Stimulated activated CD8-positive, alpha-beta memory T cell treated with anti-CD3 and anti-CD28 coated beads, Interleukin-7, amount 100 ng/mL, for 48 hours (primary cell): ENCODE results near the gene PLEKHF1.
A peak's percentile ranks its signal among the peaks of the same experiment; 100 is the strongest.
"Not testable (repeated sequence)": the region's sequence is repeated elsewhere in the genome, so short reads cannot be mapped to it uniquely, and the experiment has no call there.

Experiments used
- DNase-seq, 2 donors: peaks; one replicate each; pipeline ENCODE4 v3.0.0-alpha.2; 2020; ENCODE audit warnings: low read depth in 1 of 2; ENCODE audit errors: extremely low read depth in 1 of 2

The PLEKHF1 gene

DNA sequence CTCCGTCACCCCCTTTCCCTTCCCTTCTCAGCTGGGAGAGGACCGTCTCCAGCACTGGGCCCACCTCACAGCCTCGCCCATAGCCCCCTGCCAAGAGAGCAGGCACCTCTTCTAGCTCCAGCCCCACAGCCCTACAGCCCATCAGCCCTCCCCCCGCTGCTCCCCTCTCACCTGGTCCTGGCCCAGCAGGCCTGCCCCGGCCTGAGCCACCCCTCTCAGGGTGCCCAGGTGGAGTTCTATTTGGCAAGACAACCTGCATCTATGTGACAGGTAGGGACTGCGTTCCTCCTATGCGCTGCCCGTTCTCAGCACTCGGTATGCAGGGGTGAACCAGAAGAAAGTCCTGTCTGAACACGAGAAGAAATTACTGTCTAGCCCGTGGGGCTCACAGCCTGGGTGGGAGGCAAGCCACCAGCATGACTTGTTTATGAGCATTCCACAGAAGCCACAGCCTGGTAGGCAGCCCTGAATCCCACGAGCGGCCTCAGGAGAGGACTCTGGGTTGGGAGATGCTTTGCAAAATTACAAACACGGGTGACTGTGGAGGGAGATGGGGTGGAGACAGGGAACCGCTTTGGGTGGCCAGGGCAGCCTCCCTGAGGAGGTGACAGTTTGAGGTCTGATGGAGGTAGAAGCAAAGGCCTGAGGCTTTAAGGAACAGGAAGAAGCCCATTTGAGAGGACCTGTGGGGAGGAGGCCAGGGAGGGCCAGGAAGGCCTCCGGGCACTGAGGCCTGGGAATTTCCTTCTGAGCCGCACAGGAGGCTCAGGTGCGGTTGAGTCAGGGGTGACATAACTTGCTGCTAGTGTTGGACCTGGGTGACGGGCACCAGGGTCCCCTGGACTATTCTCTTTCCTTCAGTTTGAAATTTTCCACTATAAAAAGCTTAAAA, 1.2 kb upstream of the PLEKHF1 start:
- DNase-seq = no peak

DNA sequence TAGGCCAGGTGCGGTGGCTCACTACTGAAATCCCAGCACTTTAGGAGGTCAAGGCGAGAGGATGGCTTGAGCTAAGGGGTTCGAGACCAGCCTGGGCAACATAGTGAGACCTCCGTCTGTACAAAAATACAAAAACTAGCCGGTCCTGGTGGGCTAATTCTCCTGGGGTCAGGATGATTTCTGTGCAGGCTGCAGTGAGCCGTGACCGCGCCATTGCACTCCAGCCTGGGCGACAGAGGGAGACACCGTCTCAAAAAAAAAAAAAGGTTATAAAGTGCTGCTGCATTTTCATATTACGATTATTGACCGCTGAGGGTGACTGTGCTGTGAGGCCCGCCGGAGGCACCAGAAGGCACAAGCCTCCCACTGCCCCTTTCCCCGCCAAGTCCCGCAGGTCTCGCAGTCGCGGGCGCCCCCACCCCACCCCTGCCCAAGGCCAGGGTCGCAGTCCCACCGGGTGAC, 477 bp upstream of the PLEKHF1 start:
- DNase-seq = no peak

DNA sequence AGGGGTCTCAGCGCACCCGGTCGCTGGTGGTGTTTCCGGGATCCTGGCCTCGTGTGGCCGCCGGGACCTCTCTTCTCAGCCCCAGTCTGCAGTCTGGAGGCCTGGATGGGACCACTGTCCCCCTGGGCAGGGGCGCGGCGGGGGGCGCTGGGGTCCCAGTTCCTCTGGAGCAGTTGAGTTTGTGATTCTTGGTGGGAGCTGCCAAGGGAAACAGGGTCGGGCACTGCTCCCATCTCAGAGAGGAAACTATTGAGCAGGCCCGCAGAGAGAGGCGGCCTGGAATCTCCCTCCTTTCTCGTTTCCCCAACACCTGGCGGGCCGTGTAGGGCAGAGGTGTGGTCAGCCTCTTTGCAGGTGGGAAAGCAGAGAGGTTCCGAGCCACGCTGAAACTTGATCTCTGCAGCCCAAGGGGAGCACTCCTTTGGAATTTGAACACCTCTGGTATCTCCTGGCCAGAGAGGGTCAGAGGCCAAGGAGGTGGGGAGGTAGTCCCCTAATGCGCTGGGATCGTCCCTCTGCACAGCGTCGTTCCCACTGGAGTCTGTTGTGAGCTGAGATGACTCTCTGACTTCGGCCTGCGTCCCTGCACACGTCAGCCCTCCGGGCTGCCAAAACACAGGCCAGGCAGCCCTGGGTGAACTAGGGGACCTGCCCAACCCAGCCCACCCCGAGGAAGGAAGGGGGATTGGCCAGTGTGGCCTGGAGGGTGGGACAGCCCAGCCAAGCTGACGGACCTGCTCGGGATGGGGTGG, 741 bp downstream of the PLEKHF1 start:
- DNase-seq = no peak

DNA sequence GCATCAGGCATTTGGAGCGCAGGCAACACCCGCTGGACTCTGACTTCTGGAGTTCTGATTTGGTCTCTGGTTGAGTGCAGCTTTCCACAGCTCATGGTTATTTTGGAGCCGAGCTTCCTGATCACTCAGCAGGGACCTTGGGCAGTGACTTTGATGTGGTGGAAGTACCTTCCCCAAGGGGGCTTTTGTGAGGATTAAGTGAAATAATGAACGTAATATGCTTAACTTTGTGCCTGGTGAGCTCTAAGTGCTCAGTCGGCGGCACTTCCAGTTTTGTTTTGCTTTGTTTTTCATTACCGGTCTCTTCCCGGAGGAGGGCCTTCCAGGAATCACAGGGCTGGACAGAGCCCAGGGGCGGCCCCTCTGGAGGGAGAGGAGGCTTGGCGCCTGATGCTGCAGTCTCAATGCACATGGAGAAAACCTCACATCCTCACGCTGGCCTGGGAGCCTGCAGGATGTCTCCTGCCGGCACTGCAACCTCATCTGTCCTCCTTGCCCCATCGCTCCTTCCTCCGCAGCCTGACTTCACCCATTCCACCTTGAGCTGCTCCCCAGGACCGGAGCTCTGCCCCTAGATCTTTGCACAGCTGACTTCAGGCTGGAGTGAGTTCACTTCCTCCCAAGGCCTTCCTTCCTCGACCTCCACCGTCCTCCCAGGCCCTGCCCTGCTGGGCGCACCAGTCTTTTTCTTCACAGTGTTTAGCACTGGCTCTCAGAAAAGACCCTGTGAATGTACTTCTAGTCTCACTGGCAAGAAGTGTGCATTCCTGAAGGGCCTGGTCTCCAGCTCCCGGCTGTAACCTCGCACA, 1.5 kb downstream of the PLEKHF1 start:
- no peak for DNase-seq

DNA sequence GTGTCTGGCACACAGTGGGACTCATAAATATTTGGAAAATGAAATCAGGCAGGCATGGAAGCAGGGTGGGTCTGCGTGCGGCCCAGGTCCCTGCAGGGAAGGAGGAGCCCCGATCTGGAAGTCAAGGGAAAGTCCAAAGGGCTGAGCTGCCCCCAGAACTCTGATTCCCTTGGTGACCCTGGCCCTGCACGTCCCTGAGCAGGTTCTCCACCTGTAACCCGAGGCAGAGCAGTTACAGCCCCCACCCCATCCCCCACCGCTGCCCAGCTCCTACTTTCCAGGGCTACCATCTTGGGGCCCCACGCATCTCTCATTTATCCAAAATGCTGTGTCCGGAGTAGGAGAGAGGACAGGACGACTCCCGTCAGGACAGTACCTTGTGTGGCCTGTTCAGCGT, 2.1 kb downstream of the PLEKHF1 start:
- DNase-seq = no peak

DNA sequence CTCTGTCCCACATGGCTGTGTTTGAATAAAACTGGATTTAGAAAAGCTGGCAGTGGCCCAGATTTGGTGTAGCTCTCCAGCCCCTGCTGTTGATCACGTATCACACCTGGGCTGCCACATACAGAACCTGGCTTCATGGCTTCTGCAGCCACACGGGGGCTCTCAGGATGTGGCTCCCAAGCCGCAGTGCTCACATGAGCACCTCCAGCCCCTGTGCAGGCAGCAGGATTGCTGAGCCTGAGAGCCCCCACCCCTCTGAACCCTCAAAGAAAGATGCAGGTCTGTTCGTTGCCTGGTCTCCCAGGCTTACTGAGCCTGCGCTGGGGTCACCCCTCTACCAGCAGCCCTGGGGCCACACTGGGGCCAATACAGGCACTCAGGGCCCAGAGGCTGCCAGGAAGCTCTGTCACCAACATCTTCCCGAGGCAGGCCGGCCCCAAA, 2.7 kb downstream of the PLEKHF1 start:
- no peak for DNase-seq

DNA sequence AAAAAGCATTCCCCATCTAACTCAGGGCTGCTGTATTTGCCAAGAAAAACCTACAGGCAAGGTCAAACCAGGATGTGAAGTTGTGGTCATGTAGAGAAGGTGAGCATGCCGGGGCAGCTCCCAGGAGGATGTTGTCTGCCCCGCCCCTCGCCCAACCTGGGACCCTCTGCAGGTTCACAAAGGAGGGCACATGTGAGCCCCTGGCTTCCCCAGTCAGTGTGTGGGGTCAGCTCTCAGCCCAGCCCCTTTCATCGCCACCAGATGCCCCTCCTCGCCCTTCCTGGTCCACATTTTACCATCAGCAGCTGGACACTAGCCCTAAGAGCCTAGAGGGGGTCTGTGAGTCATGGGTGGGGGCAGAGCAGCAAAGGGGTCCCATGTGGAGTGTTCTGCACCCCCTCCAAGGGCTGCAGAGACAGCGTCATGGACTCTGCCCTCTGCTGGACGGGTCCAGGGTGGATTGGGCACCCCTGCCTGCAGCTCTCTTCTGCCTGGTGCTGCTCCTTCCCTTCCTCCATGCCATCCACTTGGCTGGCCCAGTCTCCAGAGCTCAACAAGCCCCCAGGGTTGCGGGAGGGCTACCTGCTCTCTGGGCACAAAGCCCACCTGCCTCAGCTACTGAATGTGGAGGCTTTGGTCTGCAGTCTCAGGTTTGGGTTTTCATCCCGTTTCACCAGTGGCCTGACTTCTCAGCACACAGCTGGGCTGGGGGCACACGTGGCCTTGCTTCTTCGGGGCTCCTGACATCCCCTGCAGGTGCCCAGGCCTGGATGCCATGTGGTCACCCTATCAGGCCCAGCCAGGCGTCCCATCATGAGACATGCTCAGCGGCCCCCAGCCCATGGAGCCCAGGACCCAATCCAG, 3.7 kb downstream of the PLEKHF1 start:
- no peak for DNase-seq

DNA sequence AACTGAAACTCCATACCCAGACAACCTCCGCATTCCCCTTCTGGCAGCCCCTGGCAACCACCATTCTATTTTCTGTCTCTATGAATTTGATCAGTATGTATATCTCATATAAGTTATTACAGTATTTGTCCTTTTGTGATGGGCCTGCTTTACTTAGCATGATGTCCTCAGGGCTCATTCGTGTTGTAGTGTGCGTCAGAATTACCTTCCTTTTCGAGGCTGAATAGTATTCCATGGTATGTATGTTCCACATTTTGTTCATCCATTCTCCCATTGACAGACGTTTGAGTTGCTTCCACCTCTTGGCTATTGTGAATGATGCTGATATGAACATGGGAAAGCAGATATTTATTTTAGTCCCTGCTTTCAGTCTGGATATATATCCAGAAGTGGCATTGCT, 5.0 kb downstream of the PLEKHF1 start:
- no peak for DNase-seq

DNA sequence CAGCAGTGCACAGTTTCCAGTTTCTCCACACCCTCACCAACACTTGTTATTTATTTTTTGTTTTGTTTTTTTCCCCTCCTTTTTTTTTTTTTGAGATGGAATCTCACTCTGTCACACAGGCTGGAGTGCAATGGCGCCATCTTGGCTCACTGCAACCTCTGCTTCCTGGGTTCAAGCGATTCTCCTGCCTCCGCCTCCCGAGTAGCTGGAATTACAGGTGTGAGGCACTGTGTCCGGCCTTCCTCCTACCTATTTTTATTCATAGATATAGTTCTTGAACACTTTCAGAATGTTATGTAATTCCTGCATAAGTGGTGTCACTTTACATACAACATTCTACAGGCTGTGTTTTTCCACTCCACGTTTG, 5.7 kb downstream of the PLEKHF1 start:
- DNase-seq = not testable (repeated sequence)

DNA sequence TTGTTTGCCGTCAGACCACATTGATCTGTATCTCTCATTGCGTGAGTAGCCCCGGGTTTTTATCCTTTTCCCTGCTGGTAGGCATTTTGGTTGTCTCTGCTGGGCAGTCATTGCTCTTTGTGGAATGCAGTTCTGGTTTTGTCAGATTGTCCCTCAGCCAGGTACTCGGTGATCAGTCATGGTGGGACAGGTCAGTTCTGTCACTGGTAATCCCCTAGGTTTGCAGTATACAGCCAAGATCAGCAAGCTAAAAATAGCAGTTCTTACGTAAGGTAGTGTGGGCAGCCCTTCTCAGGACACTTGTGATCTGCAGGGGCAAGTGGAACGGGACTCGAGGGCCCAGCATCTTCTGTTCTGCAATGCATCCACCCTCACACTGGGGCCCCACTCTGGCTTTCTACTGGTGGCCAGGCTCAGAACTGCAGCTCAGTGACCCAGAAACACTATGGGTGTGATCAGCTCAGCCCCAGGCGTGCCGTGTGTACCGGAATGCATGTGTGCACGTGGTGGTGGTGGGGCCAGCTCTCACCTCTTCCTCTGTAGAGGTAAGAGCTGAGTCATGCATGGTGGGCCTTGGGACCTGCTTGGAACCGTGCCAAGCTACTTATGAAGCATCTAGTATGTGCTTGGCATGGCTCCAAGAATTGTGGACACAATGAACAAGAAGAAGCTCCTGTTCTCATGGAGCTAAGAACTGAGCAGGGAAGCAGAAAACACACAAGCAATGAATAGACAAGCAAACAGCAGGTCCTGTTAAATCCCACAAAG, 6.3 kb downstream of the PLEKHF1 start:
- peak; percentile 67 to 93 for DNase-seq

DNA sequence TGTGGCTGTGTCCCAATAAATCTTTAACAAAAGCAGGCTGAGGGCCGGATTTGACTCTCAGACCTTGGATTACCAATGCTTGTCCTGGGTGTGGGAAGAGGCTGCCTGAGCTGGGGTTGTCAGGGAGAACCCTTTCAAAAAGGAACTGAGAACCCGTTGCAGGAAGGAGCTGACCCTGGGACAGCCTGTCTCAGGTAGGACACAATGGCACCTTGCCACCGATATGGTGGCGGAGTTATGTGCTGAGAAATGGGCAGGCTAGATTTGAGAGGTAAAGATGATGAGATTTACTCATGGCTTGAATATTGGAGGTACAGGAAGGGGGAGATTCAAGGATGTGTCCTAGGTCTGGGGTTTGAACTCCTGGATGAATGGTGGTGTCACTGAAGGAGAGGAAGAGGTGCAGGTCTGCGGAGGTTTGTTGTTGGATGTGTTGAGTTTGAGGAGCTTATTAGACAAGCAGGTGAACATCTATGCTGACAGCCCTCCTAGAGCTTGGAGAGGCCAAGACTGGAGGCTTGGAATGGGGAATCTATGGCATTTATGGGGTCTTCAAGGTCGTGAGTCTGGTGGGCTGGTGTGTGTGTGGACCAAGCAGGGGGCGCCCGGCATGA, 7.2 kb downstream of the PLEKHF1 start:
- no peak for DNase-seq

DNA sequence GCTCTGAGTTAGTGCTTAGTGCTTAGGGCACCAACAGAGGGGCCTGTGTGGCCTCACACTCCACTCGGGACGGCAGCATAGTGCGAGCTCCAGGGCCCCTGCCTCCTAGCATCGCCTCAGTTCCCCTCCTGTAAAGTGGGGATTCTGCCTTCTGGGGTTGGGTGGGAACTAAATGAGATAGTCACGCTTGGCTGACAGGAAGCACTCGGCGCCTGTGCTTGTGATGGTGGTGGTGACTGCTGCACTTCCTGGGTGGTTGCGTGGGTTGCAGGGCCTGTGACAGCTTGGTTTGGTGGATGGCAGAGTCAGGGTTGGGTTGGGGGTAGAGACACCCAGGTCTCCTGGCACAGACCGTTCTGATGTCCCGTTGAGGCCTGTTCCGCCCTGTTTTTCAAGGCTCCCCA, 7.7 kb downstream of the PLEKHF1 start:
- DNase-seq = peak; percentile 64 to 88

DNA sequence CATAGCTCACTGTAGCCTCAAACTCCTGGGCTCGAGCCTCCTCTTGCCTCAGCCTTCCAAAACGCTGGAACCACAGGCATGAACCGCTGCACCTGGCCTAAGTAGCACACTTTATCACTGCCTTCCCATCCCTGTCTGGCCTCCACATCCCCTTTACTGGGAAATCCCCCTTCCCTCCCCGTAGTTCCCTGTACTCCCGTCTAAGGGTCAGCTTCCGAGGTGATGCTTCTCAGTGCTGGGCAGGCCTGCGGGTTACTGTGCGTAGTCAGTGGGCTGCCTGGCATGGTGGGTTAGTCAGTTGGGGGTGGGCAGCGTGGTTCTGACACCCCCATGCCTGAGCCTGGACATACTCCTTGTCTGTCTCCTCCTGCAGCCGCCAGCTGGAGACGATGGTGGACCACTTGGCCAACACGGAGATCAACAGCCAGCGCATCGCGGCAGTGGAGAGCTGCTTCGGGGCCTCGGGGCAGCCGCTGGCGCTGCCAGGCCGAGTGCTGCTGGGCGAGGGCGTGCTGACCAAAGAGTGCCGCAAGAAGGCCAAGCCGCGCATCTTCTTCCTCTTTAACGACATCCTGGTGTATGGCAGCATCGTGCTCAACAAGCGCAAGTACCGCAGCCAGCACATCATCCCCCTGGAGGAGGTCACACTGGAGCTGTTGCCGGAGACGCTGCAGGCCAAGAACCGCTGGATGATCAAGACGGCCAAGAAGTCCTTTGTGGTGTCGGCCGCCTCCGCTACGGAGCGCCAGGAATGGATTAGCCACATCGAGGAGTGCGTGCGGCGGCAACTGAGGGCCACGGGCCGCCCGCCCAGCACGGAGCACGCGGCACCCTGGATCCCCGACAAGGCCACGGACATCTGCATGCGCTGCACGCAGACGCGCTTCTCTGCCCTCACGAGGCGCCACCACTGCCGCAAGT, 8.4 kb downstream of the PLEKHF1 start:
- no peak for DNase-seq

DNA sequence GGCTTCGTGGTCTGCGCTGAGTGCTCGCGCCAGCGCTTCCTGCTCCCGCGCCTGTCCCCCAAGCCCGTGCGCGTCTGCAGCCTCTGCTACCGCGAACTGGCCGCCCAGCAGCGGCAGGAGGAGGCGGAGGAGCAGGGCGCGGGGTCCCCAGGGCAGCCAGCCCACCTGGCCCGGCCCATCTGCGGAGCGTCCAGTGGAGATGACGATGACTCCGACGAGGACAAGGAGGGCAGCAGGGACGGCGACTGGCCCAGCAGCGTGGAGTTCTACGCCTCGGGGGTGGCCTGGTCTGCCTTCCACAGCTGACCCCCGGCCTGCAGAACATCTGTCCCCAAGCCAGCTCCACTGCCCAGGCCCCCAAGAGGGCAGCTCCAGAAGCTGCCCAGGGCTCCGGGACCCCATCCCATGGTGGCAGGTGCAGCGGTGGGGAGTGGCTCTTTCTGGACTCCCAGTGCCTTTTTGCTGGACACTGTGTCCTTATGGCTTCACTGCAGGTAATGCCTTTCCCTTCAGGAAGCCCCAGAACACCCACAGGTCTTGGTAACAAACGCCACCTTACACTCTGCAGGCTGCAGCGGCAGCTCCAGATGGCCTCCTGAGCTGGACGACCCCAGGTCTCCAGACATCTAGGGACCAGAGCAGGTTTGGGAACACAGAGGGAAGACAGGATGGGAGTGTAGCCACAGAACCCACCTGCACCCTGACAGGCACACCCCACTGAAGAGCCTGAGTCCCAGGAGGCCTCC, 9.3 kb downstream of the PLEKHF1 start:
- DNase-seq = no peak

DNA sequence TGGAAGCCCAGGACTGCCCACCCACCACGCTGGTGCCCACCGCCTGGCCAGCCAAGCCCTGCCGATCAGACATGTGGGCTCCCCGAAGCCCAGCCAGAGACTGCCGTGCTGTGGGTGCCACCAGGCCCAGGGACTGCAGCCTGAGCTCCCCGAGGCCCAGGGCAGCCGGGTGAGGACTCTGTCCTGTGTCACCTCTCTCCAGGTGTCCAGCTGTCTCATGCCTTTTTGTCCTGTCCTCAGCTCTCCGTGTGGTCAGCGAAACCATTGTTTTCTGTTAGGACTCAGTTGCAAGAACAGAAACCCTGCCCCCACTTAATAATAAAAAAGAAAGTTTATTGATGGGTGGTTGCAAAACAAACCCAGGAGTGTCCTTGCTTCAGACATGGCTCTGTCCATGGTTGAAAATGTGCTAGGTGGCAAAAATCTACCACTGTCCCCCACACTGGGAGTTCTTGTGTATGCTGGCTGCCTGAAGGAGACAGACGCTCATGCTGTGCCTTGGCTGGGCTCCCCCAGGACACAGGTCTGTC, 9.9 kb downstream of the PLEKHF1 start:
- no peak for DNase-seq

DNA sequence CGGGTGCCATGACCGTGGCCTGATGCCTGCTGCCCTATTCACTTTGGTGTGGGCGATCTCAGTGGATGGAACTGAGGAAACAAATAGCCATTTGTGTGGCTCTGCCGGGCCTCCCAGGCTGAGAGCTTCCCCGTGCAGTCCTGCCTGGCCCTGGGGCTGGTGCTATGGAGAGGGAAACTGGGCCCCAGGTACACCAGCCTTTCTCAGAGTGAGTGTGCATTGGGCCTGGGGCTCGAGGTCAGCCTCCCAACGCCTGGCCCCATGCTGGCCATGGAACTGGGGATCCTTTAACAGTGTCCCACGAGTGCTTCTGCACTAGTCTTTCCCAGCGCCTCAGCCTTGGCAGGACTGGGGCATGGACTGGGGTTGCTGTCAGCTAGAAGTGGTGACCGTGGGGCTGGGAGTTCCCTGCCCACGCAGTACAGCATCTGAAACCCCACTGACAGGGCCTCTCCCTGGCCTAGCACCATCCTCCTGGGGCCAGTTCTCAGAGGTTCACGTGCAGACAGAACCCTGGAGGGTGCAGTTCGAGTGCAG, 10.5 kb downstream of the PLEKHF1 start:
- DNase-seq = no peak

DNA sequence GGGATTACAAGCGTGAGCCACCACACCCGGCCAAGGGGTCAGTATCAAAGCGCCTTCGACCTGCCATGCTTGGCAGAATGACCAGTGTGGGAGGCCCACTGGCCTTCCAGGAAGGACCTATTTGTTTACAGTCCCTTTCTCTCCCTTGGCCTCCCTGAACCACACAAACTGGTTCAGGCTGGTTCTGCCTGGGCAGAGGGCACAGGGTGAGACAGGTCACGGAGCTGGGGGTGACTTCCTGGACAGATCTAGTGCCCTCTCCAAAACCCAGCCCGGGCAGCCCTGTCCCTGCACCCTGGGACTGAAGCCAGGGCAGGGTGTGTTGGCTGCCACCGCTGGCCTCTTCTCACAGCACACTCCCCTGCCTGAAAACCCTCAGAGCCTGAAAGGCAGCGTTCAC, 11.3 kb downstream of the PLEKHF1 start:
- no peak for DNase-seq
